ENCODE results near the gene ZNF236.

- TF ChIP-seq POLR2A (IDR thresholded peaks at IDR 0.05; ENCODE audit: low read depth) (no peak), CTCF (IDR thresholded peaks at IDR 0.05) (no peak)
Observed at GRCh38 chr18:76915456-76915855, 93.1 kb downstream of the ZNF236 start.
